Measurements from ENCODE around the gene GNB1.

DNA sequence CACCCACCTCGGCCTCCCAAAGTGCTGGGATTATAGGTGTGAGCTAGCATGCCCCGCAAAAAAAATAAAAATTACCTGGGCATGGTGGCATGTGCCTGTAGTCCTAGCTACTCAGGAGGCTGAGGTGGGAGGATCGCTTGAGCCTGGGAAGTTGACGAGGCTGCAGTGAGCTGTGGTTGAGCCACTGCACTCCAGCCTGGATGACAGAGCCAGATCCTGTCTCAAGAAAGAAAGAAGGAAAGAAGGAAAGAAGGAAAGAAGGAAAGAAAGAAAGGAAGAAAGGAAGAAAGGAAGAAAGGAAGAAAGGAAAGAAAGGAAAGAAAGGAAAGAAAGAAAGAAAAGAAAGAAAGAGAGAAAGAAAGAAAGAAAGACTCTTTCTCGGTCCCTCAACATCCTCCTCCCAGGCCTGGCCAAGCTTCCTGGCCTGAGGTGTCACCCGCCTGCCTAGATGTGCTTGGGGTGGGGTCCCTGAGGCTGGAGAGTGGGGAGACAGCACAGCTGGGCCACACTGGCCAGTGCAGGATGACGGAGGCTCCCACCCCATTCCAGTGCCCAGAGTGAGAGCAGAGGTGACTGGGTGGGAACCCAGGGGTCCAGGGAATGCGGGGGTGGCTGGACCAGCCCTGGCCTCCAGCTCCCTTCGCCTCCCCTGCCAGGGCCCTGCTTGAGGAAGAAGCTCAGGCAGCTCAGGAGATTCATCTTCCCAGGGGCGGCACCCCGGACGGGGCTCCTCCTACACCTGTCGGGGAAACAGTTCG is 10.2 kb upstream of the GNB1 start:
- TF ChIP-seq, protein P1, sequence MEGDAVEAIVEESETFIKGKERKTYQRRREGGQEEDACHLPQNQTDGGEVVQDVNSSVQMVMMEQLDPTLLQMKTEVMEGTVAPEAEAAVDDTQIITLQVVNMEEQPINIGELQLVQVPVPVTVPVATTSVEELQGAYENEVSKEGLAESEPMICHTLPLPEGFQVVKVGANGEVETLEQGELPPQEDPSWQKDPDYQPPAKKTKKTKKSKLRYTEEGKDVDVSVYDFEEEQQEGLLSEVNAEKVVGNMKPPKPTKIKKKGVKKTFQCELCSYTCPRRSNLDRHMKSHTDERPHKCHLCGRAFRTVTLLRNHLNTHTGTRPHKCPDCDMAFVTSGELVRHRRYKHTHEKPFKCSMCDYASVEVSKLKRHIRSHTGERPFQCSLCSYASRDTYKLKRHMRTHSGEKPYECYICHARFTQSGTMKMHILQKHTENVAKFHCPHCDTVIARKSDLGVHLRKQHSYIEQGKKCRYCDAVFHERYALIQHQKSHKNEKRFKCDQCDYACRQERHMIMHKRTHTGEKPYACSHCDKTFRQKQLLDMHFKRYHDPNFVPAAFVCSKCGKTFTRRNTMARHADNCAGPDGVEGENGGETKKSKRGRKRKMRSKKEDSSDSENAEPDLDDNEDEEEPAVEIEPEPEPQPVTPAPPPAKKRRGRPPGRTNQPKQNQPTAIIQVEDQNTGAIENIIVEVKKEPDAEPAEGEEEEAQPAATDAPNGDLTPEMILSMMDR (IDR thresholded peaks at IDR 0.05): no peak
- TF ChIP-seq, protein P2, sequence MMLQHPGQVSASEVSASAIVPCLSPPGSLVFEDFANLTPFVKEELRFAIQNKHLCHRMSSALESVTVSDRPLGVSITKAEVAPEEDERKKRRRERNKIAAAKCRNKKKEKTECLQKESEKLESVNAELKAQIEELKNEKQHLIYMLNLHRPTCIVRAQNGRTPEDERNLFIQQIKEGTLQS (CRISPR knock-in tag; conservative IDR thresholded peaks at IDR 0.05): no peak

All from WTC11 (cell line).